ENCODE data around the gene ENDOU. TPM values are rescaled to one million over a fixed set of nuclear protein-coding genes. Genes with fewer than 3 reads are reported as not detected.

Gene ENDOU
- total RNA-seq, 2 experiments from 2014 or later, result not detected

DNA sequence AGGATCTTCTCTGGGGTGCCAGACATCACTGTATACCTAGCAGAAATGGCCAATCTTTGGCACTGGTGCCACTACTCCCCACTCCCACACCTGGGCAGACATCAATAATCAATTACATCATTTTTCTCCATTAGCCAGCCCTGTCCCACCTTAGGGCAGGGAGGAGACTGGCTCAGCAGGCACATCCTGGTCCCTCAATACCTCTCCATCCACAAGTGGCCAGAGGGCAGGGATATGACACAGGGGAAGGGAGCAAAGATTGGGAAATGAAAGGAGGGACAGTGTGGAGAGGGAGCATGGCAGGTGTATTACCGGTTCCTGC, 23.2 kb upstream of the ENDOU start:
- CTCF ChIA-PET, result interaction anchor here (1.8 to 13.0 kb wide), 2 partner anchors 26 to 87 kb away, joined by 5 to 289 read pairs; partner anchors contain the start of gene SLC48A1
- POLR2A ChIA-PET, result no interaction called here

DNA sequence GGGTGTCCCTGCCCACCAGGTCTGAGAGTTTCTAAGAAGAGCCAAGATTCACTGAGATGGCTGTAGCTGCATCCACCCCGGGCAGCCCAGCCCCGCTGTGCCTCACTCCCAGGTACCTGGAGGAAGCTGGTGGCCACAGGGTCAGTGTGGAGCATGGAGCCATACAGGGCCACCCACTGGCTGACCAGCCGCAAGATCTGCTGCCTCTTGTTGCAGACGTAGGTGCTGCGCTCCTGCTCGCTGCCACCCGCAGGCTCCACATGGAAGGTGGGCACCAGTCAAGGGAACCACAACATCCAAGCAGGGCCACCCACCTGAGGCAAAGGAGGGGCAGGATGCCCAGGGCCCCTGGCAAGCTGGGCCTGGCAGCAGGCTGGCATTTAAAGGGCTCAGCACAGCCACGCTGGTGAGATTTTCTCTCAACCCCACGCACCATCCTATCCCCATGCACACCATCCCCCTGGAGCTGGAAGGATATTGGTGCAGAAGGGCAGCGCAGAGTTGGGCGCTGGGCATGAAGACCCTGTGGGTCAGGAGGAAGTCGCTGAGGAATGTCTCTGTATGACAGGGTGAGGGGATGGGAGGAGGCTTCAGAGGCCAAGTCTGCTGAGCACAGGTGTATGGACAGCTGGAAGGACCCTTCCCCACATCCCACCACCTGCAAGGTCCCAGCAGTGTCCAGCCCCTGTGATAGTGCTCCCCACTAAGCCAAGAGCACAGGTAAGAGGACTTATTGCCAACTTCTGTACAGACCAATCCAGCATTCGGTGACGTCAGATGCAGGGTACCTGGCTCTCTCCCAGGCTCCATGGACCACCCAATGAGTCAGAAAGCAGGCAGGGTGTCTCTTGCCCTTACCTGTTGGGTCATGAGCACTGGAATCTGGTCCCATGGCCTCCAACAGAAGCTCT, 22.6 kb upstream of the ENDOU start:
- CTCF ChIA-PET, result interaction anchor here (1.4 to 13.0 kb wide), 4 partner anchors 26 to 90 kb away, joined by 4 to 289 read pairs (median 5); partner anchors contain the start of gene SLC48A1
- POLR2A ChIA-PET, result no interaction called here

DNA sequence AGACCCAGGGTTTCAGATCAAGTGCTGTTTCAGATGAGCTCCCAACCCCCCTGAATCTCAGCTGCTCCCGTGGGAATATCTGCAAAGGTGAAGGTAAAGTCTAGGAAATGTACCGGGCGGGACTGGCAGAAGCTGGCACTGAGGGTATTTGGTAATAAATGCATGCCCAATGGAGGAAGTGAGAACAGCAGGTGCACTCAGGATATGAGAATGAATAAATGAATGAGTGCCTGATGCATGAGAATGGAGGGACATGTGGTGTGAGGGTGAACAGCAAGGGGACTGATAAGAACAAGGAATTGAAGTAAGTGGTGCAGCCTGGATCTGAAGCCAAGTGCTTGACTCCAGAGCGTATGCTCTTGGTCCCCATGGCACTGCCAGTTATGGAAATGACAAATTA, 21.8 kb upstream of the ENDOU start:
- ChIA-PET CTCF (interaction anchor here (1.4 to 13.0 kb wide), 4 partner anchors 27 to 91 kb away, joined by 4 to 289 read pairs (median 5); partner anchors contain the start of gene SLC48A1), POLR2A (no interaction called here)

DNA sequence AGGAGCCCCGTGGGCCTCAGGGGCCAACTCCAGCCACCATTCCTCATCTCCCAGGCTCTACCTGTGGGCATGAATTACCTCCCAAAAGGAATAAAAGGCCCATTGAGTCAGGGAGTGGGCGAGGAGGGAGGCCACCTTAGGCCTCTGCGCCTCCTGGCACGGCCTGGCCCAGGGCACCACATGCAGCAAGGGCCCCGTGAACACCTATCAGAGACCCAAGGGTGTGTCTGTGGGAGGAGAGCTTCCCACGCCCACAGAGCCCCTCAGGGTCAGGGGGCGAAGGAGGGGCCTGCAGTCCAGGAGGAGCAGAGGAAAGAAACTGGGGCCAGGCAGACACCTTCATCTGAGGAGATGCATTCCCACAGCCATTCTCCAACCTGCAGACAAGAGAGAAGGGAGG, 21.2 kb upstream of the ENDOU start:
- CTCF ChIA-PET, result interaction anchor here (1.4 to 13.0 kb wide), 3 partner anchors 27 to 91 kb away, joined by 4 to 289 read pairs (median 5); partner anchors contain the start of gene SLC48A1
- POLR2A ChIA-PET, result no interaction called here

DNA sequence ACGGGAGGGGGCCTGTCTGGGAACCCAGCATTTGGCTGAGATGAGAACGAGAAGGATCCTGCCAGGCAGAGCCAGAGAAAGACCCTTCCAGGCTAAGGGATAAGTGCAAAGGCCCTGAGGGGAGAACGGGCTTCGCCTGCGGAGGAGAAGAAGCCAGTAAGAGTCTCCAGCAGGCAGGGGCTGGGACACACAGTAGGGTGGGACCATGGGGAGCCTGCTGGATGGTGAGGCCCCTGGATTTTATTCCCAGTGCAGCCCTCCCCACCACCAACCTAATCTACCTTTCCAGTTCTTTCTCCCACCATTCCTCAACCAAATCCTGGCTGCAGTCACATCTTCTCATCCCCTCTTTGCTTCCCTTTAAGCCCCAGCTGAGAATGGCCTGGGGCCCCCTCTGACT, 20.8 kb upstream of the ENDOU start:
- ChIA-PET POLR2A (no interaction called here), CTCF (interaction anchor here (1.7 to 13.0 kb wide), 2 partner anchors 28 to 92 kb away, joined by 5 to 289 read pairs; partner anchors contain the start of gene SLC48A1)

DNA sequence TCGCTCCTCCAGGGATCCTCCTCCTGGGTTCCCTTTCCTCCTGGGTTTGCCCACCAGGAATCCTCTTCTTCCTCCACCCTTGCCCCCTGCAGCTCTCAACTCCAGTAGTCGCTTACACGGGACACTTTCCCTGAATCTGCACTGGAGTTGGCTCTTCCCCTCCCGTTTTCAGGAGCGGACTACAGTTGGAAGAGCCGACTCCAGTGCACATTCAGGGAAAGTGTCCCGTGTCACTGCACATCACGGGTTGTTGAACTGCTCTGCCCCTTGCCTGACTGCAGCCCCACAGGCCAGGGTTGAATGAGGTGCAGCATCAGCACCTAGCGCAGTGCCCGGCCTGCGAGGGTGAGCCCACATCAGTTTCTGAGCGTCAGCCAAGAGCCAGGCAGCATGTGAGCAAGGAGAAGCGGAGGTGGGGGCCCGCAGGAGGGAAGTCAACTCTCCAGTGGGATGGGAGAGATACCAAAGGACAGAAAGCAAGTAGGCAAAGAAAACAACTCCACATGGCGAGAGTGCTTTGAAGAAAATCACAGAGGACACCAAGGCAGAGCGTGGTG, 20.3 kb upstream of the ENDOU start:
- ChIA-PET CTCF (interaction anchor here (1.5 to 13.0 kb wide), 5 partner anchors 9 to 88 kb away, joined by 4 to 289 read pairs (median 48); partner anchors contain the start of genes RAPGEF3 and SLC48A1), POLR2A (no interaction called here)

DNA sequence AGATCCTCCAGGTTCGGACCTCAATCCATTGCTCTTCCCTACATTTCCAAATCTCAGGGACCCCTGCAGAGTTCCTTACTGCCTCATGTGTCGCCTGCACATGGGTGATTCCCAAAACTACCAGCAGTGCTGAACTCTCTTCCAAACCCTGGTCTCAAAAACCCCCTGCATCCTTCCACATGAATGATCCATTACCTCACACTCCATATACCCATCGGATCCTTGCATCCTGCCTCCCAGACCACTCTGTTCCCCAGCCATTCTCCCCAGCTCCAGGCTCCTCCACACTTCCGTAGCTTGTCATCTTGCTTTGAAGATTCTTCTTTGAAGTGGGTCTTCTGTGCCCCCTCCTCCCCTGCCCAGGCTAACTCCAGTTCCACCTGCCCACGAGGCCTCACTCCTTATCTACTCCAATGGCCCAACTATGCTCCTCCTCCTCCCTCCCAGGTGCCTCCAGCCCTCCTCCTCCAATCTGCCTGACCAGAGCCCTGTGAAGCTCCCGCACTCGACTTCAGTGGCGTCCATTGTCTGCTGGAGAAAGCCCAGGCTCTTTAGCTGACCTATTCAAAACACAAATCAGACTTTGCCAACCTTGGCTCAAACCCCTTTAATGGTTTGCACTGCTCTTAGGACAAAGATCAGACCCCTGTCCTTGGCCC, 19.6 kb upstream of the ENDOU start:
- ChIA-PET CTCF (interaction anchor here (0.7 to 13.0 kb wide), 13 partner anchors 9 to 205 kb away, joined by 3 to 289 read pairs (median 5); partner anchors contain the start of genes RAPGEF3 and SLC48A1), POLR2A (interaction anchor here (0.7 kb wide), 1 partner anchor 20 kb away, joined by 4 read pairs; the partner anchor contains the start of gene ENDOU)

DNA sequence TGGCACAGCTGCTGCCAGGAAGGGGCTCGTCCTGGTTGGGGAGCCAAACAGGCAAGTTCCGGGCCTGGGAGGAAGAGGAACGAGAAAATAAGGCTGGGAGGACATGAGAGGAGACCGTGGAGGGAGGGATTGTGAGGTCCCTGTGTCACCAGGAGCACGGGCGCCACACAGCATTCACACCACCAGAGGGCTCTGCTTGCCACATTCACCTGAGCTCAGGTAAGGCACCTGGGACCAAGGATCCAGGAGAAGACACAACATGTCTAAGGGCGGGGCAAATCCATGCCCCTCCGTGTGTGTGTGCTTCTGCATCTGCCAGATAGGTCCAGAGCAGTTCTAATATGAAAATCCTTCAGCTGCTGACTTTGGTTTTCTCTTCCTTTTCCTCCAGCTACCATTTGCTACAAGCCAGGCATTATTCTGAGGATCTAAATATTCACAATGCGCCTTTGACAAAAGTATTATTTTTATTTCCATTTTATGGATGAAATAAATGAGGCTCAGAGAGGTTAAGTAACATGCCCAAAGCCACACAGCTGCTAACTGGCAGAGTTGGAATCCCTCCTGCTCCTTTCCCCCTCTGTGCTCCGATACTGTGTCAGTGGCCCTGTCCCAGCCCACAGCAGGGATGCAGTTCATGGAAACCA, 18.8 kb upstream of the ENDOU start:
- CTCF ChIA-PET, result interaction anchor here (0.7 to 13.0 kb wide), 17 partner anchors 8 to 205 kb away, joined by 3 to 289 read pairs (median 5); partner anchors contain the start of genes RAPGEF3 and SLC48A1
- POLR2A ChIA-PET, result interaction anchor here (0.7 kb wide), 1 partner anchor 19 kb away, joined by 4 read pairs; the partner anchor contains the start of gene ENDOU

DNA sequence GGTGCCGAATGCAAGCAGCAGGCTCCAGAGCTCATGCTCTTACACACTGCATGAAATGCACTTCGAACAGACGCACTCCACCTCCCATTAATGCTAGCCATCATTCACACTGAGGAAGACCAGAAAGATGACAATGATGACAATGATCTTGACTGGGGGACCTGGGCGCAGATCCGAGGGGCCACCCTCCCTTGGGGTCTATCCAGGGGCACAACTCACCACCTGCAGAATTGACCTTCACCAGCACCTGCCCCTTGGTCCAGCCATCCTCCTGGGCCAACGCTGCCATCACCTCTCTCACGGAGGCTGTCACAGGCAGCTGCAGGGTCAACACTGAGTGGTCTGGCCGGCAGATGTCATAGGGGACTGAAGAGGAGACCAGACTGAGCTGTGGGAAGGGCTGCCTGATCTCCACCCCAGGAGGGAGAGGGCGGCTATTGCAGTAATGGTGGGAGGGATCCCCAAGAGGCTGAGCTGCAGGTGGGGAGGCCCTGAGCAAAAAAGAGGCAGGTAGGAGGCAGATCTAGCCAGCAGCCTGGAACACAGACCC, 18.1 kb upstream of the ENDOU start:
- ChIA-PET CTCF (interaction anchor here (0.6 to 13.0 kb wide), 18 partner anchors 11 to 443 kb away, joined by 3 to 289 read pairs (median 8); partner anchors contain the start of genes RAPGEF3 and SLC48A1), POLR2A (interaction anchor here (1.0 kb wide), 1 partner anchor 39 kb away, joined by 3 read pairs; no protein-coding TSS in a partner anchor)

DNA sequence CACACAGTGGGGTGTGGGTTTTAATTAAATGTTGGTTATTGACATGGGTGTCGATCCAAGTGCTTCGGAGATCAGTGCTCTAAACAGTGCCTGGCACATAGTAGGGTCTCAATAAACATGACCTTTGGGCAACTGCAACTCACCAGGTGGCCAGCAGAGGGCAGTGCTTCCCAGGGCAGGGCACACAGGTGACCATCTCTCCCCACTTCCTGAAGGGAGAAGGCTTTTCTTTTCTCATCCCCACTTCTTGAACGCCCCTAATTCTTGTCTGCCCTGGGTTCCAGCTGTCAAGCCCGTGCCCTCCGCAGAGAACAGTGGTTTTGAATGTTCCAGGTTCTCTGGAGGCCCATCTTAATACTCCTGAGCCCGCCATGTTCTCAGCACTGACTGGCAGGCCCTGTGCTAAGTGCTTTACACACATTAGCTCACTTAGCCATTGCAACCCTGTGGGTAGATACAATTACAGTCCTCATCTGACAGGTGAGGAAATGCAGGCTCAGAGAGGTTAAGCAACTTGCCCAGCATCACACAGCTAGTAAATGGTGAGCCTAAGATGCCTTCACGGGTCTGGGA, 17.0 kb upstream of the ENDOU start:
- POLR2A ChIA-PET, result interaction anchor here (1.0 kb wide), 1 partner anchor 40 kb away, joined by 3 read pairs; no protein-coding TSS in a partner anchor

DNA sequence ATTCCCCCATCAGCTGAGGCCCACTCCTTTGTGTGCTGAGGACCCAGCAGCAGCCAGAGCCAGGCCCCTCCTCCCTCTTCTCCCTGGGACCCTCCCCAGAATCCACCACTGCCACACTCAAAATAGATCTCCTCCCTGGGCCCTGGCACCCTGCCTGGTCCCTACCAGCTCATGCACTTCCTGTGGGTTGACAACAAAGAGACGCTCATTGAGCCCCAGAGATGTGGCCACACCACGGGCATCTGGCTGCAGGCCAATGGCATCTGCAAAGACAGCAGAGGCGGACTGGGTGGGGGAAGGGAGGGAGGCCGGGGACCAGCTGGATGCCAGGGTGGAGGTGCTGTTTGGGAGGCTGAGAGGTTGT, 16.0 kb upstream of the ENDOU start:
- POLR2A ChIA-PET, result interaction anchor here (0.6 kb wide), 1 partner anchor 15 kb away, joined by 3 read pairs; no protein-coding TSS in a partner anchor
- CTCF ChIA-PET, result interaction anchor here (0.8 to 13.0 kb wide), 23 partner anchors 9 to 456 kb away, joined by 3 to 289 read pairs (median 5); partner anchors contain the start of genes ENDOU, RAPGEF3 and SLC48A1

More for the DNA sequence above, 17.0 kb upstream of the ENDOU start:
- CTCF ChIA-PET, result interaction anchor here (0.6 to 13.0 kb wide), 32 partner anchors 10 to 455 kb away, joined by 3 to 289 read pairs (median 4); partner anchors contain the start of genes ENDOU, RAPGEF3 and SLC48A1

DNA sequence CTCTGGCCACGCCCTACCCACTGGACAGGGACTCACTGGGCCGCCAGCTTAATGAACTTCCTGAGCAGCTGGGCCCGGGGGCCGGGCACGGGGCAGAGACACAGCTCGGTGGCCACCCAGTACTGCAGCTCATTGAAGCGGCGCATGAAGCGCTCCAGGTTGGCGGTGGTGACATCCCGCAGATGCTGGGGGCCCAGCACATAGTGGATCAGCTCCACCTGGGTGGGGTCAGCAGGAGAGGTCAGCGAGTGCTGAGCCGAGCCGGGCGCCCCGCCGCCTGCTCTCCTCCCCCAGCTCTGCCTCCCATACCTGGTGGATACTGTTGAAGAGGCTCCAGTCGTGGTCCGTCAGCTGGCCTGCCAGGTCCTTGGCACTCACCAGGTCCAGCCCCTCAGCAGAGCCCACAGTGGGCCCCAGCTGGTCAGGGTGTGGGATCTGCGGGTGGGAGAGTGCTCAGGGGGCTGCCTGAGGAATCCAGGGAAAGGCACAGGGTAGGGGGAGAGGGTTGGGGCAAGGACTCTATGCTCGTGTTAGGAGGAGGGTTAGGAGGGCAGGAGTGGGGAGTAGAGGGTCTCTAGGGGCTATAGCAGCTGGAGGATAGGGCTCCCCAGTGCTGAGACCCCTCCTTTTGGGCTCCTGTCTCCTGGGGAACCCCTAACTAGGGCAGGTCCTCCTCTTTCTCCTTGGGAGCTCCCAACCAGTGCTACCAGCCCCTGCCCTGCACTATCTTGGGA, 15.5 kb upstream of the ENDOU start:
- ChIA-PET CTCF (interaction anchor here (1.1 to 13.0 kb wide), 14 partner anchors 16 to 456 kb away, joined by 3 to 289 read pairs (median 10); partner anchors contain the start of genes RAPGEF3 and SLC48A1), POLR2A (interaction anchor here (0.6 to 0.8 kb wide), 2 partner anchors 15 to 34 kb away, joined by 3 read pairs; partner anchors contain the start of gene RPAP3)

DNA sequence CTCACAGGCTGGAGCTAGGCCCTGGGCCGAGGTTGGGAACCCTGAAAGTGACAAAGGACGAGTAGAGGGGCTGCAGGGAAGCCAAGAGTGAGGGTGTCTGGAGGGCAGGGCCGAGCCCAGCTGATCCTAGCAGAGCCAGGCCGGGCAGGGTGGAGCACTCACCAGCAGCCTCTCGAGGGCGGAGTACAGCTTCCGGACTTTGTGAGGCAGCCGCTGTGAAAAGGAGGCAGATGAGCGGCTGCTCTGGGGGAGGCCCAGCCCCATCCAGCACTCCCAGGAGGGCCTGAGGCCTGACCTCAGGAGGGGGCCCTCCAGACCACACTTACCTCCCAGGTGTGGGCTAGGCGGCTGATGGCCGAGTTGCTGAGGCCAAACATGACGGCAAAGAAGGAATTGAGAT, 14.7 kb upstream of the ENDOU start:
- POLR2A ChIA-PET, result interaction anchor here (0.8 kb wide), 1 partner anchor 34 kb away, joined by 3 read pairs; the partner anchor contains the start of gene RPAP3

DNA sequence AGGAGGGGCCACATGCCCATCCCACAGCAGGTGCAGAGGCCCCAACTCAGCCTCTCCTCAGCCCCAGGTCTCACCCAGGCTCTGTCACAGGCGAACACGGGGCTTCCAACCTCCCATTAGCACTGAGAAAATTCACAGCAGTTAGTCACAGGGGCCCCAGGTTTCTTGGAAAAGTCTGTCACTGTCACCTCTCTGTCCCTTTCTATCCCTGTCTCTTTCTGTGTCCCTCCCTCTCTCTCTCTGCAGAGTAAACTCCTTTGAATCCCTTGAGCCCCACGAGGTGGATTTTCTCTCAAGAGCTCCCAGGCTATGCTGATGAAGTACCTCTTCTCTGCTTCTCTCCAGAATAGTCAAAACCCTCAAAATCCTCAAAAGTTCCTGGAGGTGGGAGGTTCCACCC, 14.0 kb upstream of the ENDOU start:
- ChIA-PET POLR2A (no interaction called here), CTCF (interaction anchor here (6.0 to 13.0 kb wide), 3 partner anchors 24 to 101 kb away, joined by 36 to 289 read pairs (median 91); partner anchors contain the start of gene SLC48A1)

More for the DNA sequence above, 14.7 kb upstream of the ENDOU start:
- CTCF ChIA-PET, result interaction anchor here (5.6 to 13.0 kb wide), 4 partner anchors 17 to 100 kb away, joined by 36 to 289 read pairs (median 119); partner anchors contain the start of genes RAPGEF3 and SLC48A1

DNA sequence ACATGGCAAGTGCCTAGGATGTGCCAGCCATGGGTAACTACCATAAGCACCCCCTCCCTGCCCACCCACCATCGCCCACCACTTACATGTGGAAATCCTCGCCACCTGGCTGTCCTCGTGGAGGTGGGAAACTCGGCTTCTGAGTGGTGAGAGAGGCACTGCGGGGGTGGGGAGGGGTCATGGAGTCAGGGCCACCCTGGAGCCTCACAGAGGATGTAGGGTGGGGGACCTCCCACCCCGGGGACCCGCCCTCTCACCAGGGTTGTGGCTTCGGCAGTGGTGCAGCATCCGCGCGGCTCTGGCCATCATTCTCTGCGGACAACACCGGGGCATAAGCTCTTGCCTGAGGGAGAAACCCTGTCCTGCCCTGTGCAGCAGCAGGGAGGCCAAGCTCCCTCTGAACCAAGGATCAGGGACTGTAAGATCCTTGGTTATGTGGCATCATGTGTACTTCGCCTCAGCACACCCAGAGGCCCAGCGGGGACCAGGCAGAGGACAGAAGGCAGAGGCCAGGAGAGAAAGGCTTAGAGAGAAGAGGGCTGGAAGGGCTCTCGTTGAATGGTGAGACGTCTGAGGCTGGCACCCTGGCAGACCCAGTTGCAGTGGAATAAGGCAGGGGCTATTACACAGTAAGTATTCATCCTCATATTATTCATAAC, 12.8 kb upstream of the ENDOU start:
- ChIA-PET POLR2A (no interaction called here), CTCF (interaction anchor here (0.9 kb wide), 1 partner anchor 29 kb away, joined by 3 read pairs; no protein-coding TSS in a partner anchor)

Measured in activated CD8-positive, alpha-beta memory T cell treated with anti-CD3 and anti-CD28 coated beads for 36 hours (primary cell).